ENCODE results near the gene ID2.

Gene ID2

DNA sequence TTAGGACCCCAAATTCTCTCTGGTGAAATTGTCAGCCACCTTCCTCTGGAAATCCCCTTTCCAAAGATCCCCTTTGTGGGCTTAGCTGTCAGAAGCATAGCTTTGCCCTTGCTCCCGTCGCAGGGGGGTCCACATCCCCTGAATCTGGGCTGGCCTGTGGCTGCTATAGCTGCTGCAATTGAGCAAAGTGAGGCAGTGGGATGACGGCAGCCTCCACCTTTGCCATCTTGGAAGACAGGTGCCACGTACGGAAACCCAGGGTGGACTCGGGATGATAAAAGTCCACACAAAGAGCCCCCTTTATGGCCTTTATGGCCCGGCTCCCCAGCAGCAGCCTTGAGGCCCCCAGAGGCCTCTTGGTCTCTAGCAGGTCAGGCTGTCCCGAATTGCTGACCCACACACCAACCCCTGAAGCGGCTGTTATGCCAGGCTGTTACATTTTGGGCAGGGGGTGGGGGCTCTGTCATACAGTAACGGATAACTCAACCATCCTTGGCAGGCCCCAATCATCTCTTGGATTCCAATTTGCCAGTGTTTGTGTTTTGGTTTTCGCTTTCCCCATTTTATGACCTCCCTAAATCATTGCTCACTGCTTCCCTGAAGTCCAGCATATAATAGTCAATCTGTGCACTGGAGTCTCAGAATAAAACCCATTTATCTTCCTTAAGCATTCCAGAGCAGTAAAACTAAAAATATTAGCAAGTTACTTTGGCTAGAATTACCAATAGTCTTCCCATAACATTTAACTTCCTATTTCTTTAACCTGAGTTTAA is 33.2 kb upstream of the ID2 start:
- DNase-seq: no peak

GRCh38 chr2:8649718-8650117 is 32.1 kb upstream of the ID2 start:
- DNase-seq: no peak

DNA sequence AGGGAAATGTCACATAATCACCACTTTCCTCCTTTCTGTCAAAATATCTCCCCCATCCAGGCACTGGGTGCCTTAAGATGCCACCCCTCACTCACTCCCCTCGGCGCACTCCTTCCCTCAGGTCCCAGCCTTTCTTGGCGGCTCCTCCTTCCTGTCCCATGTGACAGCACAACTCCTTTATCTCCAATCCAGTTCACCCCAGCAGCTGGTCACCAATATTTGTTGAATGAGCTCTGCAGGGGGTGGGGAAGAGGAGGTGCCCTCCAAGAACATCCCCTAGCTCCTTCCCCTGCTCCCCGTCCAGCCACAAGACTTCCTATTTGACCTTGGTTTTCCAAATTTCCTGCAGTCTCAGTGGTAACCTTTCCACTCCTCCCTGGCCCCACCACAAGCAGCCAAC is 31.6 kb upstream of the ID2 start:
- DNase-seq: no peak

GRCh38 chr2:8652774-8653426 is 29.0 kb upstream of the ID2 start:
- DNase-seq: no peak

GRCh38 chr2:8653485-8653884 is 28.4 kb upstream of the ID2 start:
- DNase-seq: no peak

GRCh38 chr2:8654041-8654440 is 27.8 kb upstream of the ID2 start:
- DNase-seq: no peak

DNA sequence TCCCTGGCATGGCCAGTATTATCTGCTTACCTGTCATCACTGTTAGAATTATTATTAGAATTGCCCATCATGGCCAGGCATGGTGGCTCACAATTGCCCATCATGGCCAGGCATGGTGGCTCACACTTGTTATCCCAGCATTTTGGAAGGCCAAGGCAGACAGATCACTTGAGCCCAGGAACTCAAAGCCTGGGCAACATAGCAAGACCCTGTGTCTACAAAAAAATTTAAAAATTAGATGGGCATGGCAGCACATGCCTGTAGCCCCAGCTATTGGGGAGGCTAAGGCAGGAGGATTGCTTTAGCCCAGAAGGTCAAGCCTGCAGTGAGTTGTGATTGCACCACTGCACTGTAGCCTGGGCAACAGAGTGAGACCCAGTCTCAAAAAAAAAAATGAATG is 27.4 kb upstream of the ID2 start:
- DNase-seq: no peak

- DNase-seq: no peak
These were observed 25.7 kb upstream of the ID2 start for GRCh38 chr2:8656160-8656641.

GRCh38 chr2:8656811-8657210 is 25.0 kb upstream of the ID2 start:
- no peak for DNase-seq

DNA sequence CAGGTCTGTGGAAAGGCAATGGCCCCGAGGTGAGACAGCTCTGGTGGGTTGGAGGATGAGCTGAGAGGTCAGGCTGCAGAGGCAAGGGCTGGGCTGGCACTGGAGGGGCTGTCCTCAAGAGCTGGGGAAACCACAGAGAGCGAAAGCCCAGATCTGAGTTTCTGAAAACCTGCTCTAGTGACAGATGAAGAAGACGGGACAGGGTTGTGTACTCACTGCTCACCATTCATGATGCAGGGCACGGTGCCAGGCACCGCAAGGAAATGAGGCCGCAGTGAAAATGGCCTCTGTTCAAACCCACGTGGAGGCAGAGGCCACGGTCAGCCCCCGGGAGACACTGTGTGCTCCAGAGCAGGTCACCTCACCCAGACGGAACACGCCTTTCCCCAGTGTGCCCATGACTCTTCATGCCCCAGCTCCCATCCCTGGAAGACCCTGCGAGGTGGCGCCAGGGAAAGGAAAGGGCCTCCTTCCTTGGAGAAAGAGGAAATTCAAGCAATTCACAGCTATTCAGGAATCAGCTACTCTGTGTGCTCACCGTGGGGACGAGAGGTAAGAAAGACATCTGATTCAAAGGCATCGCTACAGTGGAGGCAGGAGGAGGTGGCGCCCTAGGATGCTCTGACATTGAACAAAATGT is 24.3 kb upstream of the ID2 start:
- DNase-seq: no peak

GRCh38 chr2:8658064-8658862 is 23.6 kb upstream of the ID2 start:
- no peak for DNase-seq

- DNase-seq: no peak
These were observed 22.6 kb upstream of the ID2 start for GRCh38 chr2:8659092-8659734.

GRCh38 chr2:8659735-8660492 is 21.9 kb upstream of the ID2 start:
- no peak for DNase-seq

- DNase-seq: no peak
These were observed 20.6 kb upstream of the ID2 start for GRCh38 chr2:8661235-8661634.

DNA sequence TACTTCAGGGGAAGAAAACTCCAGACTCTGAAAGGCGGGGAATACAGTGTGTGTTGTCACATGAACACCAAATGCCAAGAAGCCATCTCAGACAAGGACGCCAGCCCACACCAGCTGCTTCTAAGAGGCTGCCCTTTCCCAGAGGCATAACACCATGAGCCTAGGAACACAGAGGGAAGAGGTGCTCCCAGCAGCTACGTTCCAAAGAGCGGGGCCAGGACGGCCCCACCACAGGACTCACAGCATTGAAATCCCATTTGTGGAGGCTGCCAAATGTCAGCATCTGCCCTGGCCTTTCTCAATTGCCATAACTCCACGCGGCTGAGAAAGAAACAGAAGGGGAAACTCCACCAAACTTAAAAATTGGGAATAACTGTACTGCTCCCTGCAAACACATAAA is 20.1 kb upstream of the ID2 start:
- DNase-seq: no peak

DNA sequence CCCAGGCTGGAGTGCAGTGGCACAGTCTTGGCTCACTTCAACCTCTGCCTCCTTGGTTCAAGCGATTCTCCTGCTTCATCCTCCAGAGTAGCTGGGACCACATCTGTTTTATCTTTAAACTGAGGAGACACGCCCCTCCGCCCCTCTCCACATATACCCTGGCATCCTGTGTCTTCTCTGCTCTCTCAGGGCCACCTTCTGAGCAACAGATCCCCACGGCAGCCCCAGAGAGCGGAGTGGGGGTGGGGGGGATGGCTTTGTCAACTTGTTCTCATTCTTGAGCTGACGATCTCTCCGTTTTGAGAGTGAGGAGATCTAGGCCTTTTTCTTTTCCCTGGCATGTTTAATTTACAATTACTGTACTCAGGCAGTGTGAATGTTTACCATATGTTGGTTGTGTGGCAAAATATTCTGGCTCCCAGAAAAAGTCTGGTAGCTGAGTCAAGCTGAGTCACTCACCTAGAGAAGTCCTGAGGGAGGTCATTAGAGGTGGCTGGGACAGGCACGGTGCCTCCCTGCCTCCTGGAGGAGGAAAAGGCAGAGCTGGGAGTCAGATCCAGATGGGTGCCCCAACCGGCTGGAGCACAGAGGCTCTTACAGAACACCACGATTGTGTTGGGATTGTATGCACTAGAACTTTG is 19.5 kb upstream of the ID2 start:
- DNase-seq: no peak

DNA sequence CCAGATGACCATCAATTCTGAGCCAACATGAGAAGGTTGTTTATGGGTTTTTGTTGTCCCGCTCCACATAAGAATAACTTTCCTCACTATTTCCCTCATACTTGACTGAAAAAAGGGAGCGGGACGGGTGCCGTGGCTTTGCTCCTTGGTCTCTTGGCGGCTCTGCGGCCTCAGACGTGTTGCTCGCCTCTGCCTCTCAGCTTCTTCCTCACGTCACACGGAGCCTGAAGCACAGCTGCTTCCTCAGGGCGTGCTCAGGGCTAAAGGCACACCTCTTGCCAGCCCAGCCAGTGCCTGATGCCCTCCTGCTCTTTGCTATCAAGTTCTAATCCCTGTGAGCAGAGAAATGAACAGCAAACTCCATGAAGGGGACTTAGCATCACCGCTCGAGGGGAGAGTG is 17.9 kb upstream of the ID2 start:
- no peak for DNase-seq

DNA sequence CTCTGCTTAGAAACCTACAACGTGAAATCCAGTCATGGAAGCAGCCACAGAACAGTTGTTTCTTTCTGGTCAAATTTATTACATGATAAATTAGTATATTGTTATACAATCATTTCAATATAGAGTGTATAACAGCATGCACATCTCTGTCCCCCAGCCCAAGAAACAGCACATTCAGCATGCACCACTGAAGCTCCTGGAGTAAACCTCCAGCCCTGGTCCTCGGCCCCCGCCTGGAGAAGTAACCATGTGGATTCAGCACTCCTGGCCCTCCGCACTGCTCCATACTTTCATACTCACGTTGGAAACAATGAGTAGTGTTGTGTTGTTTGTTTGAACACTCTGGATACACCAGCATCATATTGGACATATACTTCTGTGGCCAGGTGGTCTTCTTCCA is 15.3 kb upstream of the ID2 start:
- no peak for DNase-seq

GRCh38 chr2:8667896-8668512 is 13.9 kb upstream of the ID2 start:
- no peak for DNase-seq

DNA sequence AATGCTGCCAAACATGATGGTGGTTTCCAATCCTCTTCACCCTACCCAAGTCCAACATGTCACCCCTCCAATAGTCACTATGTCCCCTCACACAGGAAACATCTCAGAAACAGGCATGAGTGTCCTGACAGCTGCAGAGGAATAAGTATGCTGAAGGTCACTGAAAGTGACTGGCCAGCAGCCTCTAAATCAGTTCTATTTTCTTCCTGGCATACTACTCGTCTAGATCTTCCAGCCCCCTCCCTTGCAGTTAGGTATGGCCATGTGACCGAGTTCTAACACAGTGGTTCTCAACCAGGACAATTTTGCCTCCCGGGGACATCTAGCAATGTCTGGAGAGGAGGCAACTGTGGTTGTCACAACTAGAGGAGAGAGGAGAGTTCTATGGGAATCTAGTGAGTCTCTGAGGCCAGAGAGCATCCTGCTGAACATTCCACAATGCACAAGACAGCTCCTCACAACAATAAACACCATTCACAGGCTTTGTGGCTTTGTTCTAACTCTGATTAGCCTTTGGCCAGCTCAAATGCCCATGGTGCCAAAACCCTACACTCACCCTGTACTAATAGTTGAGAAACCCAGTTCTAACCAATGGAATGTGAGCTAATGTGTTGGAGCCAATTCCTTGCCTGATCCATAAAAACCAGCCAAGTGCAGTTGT is 12.6 kb upstream of the ID2 start:
- no peak for DNase-seq
